ENCODE results near the gene LAD1. TPM values are rescaled to one million over a fixed set of nuclear protein-coding genes. Genes with fewer than 3 reads are reported as not detected.

LAD1 gene
- total and polyA plus RNA-seq, 9 of the 15 experiments (the other 6 are each of a cell fraction or from before 2014, with no cell fraction given), result 0.31 TPM; not detected in 8

GRCh38 chr1:201430776-201431175 lies 31.7 kb upstream of the LAD1 start (continued):
- TF ChIP-seq MLLT1 (IDR thresholded peaks at IDR 0.05) (no peak), KAT7 (CRISPR knock-in tag; IDR thresholded peaks at IDR 0.05; ENCODE audit: borderline replicate concordance) (no peak), FOSL1 (tag; conservative IDR thresholded peaks at IDR 0.05) (no peak), GABPA (tag; conservative IDR thresholded peaks at IDR 0.05; ENCODE audit: low read depth) (no peak)

GRCh38 chr1:201429736-201430501 lies 30.8 kb upstream of the LAD1 start:
- Histone ChIP-seq H2AFZ (ENCODE audit: low read depth, low read length) (no peak overlapping the region), H3K9me3 (replicated peaks; ENCODE audit: control insufficient read depth, insufficient read depth, low read depth, low read length) (no peaks in the 10 kb centered on the region), H3K4me2 (ENCODE audit: insufficient read depth, low read length) (no peak overlapping the region), H3K27me3 (ENCODE audit: control insufficient read depth in 2 of 2, insufficient read depth in 2 of 2, low read length in 2 of 2) (peaks cover 37 to 65% of the 10 kb centered on the region in 2 experiments; a peak in 4 of 5 replicates), H3K36me3 (ENCODE audit: control insufficient read depth, insufficient read depth, low read length) (no peaks in the 10 kb centered on the region), H3K27ac (ENCODE audit: extremely low read depth, low read depth, low read length) (no peak overlapping the region), H3K79me2 (ENCODE audit: control insufficient read depth, insufficient read depth, low read length) (no peaks in the 10 kb centered on the region), H3K4me3 (no peak overlapping the region), H3K4me1 (replicated peaks in 1 of 2; ENCODE audit: control insufficient read depth in 2 of 2, insufficient read depth in 2 of 2, low read length in 2 of 2) (peaks cover 0 to 5% of the 10 kb centered on the region in 2 experiments; a peak in 1 of 5 replicates), H3K9ac (ENCODE audit: insufficient read depth in 1 of 2, low read depth in 2 of 2, low read length in 2 of 2) (no peak overlapping the region), H4K20me1 (replicated peaks; ENCODE audit: control insufficient read depth, insufficient read depth, low read length) (no peaks in the 10 kb centered on the region; the same call in none of the 2 replicates), H3K9me1 (ENCODE audit: control insufficient read depth, insufficient read depth, low read length) (peaks cover 3% of the 10 kb centered on the region)
- ATAC-seq (no peak; the same call in 2 of the 3 replicates), FAIRE-seq (no peak), DNase-seq (ENCODE audit: extremely low read depth in 1 of 4, low spot score in 3 of 4) (no peak)
- ChIA-PET CTCF (ENCODE audit: low intra/inter-chr PET ratio) (no interaction called here), POLR2A (interaction anchor here (1.0 kb wide), 1 partner anchor 17 kb away, joined by 3 read pairs; no protein-coding TSS in a partner anchor)
- no peak for TF ChIP-seq ELF4 (CRISPR knock-in tag; IDR thresholded peaks at IDR 0.05)
- TF ChIP-seq PBX2 (CRISPR knock-in tag; IDR thresholded peaks at IDR 0.05; ENCODE audit: low read depth), result no peak
- TF ChIP-seq PBX2 (tag; conservative IDR thresholded peaks at IDR 0.05; ENCODE audit: low read depth), result no peak
- no peak for TF ChIP-seq SAFB (IDR thresholded peaks at IDR 0.05; ENCODE audit: borderline replicate concordance, low read depth, low read length)
- no peak for TF ChIP-seq NEUROD1 (IDR thresholded peaks at IDR 0.05; ENCODE audit: borderline replicate concordance, low read depth, low read length, partially characterized antibody)
- no peak for TF ChIP-seq ERF (CRISPR knock-in tag; IDR thresholded peaks at IDR 0.05)
- no peak for TF ChIP-seq CBFA2T2 (conservative IDR thresholded peaks at IDR 0.05)
- BruUV-seq (replicated peaks), result no TSS peak
- intact Hi-C loops (cut with micrococcal nuclease) (no loop called here), in situ Hi-C loops (cut with MboI) (no loop called here)
- 2% methylated on average over 17 of the region's 18 CpGs for WGBS (ENCODE audit: insufficient coverage, low coverage, missing lambda C conversion rate)

Data from K562 (cell line).